NCI-H82 treated with DMSO at 0.1 percent for 48 hours (cell line): ENCODE data around the gene TRMO.

Source experiments
- DNase-seq: peaks from one replicate; lab custom pipeline; 2025; ENCODE audit not compliant: unreplicated experiment; lab: John Stamatoyannopoulos, UW

TRMO gene

GRCh38 chr9:97938081-97938644 lies 15.9 kb upstream of the TRMO start, which contains the start of gene HEMGN:
Gene HEMGN, minus strand, starts transcription at chr9:97938172. Its CDS starts 36 bp downstream, at chr9:97938136.
- no peak for DNase-seq

DNA sequence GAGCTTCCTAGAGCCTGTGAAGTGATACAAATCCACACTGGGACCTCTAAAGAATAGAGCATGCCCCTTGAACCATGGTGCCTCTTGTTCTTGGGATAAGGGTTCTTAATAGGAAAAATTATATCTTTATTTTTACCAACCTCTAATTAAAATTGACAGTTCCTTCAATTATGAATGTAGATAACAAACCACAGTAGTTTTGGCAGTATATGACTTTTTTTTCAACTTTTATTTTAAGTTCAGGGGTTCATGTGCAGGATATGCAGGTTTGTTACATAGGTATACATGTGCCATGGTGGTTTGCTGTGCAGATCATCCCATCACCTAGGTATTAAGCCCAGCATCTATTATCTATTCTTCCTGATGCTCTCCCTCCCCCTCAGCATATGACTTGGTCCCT lies 14.7 kb upstream of the TRMO start:
- no peak for DNase-seq

DNA sequence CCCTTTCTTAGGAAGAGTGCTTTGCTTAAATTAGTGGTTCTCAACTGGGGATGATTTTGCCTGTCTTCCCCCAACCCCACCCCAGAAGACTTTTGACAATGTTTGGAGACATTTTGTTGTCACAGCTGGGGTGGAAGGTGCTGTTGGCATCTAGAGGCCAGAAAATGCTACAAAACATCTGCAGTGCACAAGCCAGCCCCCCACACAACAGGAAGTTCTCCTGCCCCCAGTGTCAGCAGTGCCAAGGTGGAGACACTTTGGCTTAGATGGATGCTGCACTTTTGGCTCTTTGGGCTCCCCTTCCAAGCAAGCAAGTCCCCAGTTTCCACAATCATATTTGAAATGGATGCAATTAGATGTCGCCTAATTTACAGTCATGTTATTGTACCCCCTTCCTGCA lies 13.0 kb upstream of the TRMO start:
- DNase-seq: no peak

- DNase-seq: no peak
Observed at GRCh38 chr9:97934321-97935115, 12.2 kb upstream of the TRMO start.

DNA sequence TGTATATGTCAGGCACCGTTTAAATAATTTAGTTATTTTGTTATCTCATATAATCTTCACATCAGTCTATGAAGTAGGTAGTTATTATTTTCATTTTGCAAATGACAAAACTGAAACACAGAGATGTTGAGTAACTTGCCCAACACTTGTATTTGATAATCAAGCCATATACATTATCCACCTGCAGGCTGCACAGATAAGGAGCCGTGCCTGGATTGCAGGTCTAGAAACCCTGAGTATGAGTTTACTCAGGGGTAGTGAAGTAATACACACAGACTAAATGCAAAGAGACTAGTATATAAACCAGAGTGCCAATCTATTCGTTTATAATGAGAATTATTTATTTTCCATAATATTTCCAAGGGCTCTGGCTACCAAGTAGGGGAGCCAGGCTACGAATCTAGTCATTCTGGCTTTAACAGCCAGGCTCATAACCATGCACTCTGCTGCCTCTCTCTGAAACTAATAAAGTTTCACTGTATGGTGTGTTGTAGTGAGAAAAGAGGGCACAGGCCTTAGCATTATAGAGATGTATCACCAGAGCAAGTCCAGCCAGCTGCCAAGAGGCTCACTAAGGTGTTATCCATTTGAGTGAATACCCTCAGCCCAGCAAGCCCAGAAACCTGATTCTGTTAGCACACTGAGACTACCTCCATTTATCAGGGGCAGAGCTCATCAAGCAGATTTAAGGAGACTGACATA lies 11.1 kb upstream of the TRMO start:
- DNase-seq: no peak

DNA sequence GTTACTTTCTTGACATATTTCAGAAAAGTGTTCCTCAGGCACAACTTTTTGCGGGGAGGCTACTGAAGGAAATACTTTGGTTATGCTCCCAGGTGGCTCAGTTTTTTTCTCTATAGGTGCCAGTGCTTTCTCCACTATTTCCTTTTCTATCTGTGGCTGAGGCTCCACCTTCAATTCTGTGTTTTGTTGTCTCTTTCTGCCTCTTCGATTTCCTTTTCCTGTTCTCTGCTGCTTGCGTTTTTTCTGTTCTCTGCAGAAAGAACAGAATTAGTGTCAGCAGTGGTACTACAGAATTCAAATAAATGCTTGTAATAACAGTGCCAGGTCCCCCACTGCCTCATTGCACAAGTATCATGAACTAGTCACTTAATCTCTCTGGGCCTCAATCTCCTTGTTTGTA lies 8.7 kb upstream of the TRMO start:
- DNase-seq: no peak

GRCh38 chr9:97928986-97929604 lies 6.8 kb upstream of the TRMO start:
- DNase-seq: no peak

- no peak for DNase-seq
Observed at GRCh38 chr9:97925497-97926334, 3.4 kb upstream of the TRMO start.

- DNase-seq: no peak
Observed at GRCh38 chr9:97924386-97924785, 2.1 kb upstream of the TRMO start.

DNA sequence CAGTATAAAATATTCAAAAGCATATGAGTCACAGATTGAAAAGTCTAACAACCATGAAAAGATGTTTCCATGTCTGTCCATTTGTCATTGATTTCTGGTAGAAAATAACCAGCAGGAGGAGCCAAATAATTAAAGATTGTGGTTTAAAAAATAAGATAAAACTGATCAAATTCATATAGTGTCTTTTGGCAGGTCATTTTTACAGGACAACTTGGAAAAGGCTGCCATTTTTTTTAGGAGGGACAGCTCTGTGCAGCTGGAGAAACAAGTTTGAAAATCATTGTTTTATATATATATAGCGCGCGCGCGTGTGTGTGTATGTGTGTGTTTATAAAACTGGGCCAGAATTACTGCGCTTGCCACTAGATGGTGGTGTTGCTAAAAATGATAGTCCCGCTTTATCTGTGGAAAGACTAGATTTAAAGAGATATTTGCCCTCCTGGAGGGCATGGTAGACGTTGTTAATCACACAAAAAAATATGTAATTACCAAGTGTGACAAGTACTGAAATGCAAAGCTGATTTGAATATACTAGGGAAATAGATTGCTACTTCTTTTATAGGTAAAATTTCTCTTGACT lies 1.3 kb upstream of the TRMO start:
- DNase-seq: peak; percentile 56

DNA sequence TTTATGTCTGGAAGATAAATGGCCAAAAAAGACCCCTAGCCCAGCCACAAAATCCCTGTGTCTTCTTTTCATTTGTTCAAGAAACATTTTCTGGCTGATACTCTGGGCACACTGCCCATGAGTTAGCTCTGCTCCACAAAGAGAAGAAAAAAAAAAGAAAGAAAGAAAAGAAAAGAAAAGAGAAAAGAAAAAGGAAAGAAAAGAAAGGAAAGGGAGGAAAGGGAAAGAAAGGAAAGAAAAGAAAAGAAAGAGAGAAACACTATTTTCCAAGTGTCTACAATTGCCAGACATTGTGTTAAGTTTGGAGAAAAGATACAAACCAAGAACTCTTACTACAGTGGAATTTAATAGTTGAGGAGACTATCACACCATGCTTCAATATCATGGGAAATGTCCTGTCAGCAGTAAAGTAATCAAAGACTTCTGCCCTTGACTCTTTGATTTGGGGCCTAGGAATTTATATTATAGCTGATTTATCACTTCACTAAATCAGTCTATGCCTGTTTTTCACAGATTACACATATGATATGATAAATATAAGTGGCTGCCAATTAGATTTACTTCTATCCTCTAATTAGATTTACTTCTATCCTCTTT lies 3.0 kb downstream of the TRMO start:
- DNase-seq: peak; percentile 8

- no peak for DNase-seq
Observed at GRCh38 chr9:97918611-97919010, 3.7 kb downstream of the TRMO start.

DNA sequence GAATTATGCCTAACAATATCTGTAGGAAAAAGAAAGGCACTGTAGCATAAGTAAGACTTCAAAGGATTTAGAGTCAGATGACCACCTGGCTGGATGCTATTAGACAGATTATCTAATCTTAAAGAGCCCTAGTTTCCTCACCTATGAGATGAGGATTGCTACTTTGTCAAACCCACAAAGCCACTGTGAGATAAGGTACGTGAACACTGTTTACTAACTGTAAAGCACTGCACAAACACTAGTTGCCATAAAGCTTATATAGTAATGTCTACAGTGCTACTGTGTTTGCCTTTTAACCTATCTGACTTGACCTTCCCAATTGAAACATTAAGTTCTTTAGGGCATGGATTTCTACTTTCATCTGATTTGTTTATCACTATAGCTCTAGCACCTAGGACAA lies 10.3 kb downstream of the TRMO start:
- no peak for DNase-seq

GRCh38 chr9:97911528-97911927 lies 10.8 kb downstream of the TRMO start:
- DNase-seq: no peak

- no peak for DNase-seq
Observed at GRCh38 chr9:97910357-97910756, 11.9 kb downstream of the TRMO start.

- DNase-seq: no peak
Observed at GRCh38 chr9:97908705-97909104, 13.6 kb downstream of the TRMO start.

- DNase-seq: no peak
Observed at GRCh38 chr9:97907632-97908031, 14.7 kb downstream of the TRMO start.

DNA sequence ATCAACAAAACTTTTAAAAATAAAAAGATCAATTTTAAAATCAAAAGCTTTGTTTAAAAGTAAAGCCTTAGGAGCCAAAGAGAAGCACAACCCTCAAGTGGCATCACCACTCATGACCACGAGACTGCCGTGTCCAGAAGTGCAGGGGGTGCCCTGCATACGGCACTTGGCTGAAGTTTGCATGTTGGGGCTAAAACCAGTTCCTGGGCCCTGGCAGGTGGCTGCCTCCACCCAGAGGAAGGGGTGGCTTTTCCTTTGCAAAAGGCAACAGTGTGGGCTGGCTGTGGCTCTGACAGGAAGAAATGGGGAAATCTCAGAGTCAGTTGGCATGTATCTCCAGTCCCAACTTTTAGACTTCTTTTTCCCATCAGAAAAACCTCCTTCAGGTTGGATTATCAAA lies 15.3 kb downstream of the TRMO start:
- DNase-seq: no peak

DNA sequence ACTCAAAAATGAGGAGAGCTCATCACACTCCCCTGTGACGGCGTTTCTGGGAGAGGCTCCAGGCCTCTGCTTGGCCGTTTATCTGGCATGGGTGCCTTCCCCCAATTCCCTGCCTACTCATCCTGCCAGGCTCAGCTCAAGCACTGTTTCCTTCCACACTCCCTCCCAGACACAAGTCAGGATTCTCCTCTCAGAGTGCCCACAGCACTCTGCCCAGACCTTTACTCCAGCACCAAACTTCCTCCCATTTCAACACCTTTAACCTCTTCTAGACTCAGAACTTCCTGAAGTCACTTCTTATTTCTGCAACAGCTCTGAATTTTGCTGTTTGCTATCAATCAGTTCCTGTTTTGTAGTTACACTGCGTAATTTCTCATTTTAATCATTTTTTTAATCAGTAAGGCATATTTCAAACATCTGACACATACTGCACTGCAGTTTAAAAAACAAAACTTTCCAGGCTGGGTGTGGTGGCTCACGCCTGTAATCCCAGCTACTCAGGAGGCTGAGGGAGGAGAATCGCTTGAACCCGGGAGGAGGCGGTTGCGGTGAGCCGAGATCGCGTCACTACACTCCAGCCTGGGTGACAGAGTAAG lies 16.0 kb downstream of the TRMO start:
- DNase-seq: no peak

- no peak for DNase-seq
Observed at GRCh38 chr9:97905228-97905627, 17.1 kb downstream of the TRMO start.
